GM19238 (cell line): Measurements from ENCODE around the gene GBF1.

Experiments
- DNase-seq: peaks from one replicate; pipeline ENCODE4 v3.0.0; 2011; ENCODE audit warnings: low spot score; ENCODE audit not compliant: insufficient read length

The GBF1 gene

DNA sequence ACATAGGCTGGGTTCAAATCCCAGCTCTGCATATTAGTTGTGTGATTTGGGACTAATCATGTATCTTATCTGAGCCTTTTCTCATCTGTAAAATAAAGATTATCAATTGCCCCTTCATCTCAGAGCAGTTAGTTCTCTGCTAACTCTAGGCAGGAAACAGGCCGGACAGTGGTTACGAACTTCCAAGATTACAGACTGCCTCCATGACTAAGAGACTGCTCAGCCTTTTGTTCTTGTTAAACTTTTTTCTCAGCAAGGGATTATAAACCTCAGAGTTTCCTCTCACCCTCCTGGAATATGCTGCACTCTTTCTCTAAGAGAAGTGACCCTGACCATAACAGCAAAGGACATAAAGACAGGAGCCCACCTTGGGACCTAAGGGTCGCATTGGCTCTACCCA is 97.6 kb downstream of the GBF1 start:
- no peak for DNase-seq

DNA sequence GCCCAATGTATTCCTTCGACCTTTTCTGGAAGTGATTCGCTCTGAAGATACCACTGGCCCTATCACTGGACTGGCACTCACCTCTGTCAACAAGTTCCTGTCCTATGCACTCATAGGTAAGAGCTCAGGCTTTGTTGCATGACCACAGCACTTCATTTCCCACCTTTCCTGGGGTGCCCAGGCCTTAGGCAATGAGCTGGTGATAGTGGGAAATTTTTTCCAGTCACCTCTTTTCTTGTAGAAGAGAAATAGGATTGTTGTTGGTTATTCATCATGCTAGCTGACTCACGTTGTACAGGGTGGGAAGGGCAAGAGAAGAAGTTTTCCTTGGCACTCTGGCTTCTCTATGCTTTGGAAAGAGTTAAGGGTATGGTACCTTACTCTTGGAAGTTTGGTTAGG is 98.7 kb downstream of the GBF1 start:
- DNase-seq = no peak

DNA sequence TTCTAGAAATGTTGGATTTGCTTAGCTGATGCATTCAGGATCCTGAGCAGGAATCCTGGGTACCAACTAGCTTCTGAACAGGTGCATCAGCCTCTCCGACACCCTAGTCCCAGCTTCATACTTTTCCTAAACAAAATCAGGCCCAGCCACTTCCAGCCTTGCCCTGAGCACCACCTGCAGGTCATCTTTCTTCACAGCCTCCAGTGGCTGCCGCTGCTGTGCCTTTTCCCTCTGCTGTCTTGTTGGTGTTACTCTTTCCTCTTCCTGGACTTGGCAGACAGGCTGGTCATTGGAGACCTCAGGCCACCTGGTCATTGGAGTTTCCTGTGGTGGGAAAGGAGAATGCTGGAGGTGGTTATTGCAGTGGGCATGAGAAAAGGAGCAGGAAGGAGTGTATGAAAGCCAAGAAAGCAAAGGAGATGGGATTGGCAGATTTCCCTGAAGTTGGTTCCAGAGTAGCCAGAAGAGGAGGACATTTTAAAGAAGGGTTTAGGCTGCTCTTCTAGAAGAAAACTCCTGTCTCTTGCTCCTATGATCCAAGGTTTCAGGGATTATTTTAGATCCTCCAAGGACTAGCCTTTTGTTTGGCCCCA is 102.0 kb downstream of the GBF1 start:
- no peak for DNase-seq

DNA sequence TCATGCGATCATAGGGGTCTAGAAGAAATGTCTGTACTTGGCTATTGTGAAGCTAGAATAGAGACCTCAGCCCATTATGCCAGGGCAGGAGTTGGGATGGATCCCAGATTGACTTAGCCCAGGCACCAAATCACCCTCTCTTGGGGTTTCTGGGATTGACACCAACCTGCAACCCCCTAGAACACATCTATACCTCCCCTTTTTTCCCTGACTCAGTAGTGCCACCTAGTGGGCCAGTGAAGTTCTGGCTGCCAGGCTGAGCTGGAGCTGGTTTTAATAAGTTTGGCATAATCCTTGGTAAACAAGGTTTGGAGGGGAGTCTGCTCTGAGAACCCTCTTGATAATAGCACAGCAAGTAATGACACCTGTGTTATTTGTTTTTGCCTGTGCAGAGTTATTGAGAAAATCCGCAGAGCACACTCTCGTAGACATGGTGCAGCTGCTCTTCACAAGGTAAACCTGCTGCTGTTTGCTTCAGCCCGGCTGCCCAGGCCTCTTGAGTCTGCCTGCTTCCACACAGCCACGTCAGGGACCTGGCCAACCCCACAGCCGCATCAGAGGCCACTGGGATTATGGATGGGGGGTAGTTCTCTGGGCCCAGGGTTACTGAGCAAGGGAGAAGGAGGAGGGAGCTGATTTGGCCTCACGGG is 106.9 kb downstream of the GBF1 start:
- DNase-seq = peak; percentile 57

DNA sequence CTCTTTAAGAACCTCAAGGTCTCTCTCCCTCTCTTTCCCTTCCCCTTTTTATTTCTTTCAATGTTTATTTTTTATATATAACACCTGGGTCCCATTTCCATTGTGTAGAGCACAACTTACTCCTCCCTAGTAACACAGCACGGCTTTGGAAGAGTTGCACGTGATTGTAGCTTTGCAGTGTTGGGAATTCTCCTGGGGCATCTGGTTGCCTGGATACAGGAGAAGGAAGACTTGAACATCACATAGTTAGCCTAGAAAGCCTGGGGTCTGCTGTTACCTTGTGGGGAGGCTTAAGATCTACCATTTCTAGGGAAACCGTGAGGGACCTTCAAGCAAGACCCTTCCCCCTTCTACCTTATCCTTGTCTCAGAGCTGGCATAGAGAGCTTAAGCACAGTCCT is 109.1 kb downstream of the GBF1 start:
- DNase-seq = no peak

DNA sequence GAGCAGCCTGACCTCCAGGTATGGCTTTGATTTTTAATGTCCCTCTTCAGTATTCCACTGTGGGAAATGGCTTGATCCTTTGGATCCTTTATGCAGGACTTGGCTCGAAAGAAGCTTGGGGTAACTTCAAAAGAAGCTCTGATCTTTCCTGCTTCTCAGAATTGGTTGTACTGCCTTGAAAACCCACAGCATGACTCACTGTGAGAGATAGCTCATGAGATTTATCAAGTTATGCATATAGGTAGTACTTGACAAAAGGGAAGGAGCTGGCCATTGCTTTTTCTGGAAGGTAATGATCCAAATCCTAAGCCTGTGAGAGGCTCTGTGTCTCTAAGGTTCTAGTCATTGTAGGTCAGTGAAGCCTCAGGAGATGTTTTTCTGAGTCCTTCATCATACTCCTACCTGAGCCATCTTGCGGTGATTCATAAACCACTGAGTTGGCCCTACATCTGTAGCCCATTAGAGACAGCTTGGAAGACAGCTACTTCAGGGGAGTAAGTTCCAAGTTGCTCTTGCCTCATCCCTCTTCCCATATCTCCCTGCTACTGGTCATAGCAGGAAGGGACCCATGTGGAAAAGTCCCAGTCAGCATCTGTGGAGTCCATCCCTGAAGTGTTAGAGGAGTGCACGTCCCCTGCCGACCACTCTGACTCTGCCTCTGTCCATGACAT is 113.5 kb downstream of the GBF1 start:
- no peak for DNase-seq

DNA sequence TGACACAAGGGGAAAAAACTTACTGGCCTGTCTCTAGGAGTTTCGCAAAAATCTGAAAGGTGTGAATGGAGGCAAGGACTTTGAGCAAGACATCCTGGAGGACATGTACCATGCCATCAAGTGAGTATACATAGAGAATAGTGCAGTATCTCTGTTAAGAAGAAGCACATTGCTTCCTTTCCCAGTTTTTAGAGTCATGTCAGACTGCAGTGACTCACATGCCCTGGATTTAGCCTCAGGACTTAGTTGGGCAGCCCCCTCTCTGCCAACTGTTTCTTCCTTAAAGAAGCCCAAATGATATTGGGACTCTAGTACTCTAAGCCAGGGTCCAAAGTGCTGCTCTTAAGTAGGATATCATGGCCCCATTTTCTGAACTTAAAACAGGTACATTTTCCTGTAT is 122.1 kb downstream of the GBF1 start:
- no peak for DNase-seq

DNA sequence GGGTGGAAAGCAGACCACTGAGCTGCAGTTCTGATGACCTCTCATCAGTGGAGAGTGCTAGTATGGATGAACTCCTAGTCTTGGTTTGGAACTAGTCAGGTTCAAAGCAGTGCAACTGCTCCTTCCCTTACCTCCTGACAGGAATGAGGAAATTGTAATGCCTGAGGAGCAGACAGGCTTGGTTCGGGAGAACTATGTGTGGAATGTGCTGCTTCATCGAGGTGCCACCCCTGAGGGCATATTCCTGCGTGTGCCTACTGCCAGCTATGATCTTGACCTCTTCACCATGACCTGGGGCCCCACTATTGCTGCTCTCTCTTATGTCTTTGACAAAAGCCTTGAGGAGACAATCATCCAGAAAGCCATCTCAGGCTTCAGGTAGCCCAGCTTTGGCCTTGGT is 122.7 kb downstream of the GBF1 start:
- no peak for DNase-seq

DNA sequence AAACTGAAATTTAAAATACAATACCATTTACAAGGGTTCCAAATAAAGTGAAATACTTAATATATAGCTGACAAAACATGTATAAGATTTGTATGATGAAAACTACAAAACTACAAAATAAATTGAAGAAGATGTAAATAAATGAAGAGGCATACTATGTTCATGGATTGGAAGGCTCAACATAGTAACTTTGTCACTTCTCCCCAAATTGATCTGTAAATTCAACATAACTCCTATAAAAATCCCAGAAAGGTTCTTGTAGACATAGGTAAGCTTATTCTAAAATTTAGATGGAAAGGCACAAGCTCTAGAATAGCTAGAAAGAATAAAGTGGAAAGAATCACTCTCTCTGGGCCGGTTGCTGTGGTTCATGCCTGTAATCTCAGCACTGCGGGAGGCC is 126.0 kb downstream of the GBF1 start:
- DNase-seq = no peak

DNA sequence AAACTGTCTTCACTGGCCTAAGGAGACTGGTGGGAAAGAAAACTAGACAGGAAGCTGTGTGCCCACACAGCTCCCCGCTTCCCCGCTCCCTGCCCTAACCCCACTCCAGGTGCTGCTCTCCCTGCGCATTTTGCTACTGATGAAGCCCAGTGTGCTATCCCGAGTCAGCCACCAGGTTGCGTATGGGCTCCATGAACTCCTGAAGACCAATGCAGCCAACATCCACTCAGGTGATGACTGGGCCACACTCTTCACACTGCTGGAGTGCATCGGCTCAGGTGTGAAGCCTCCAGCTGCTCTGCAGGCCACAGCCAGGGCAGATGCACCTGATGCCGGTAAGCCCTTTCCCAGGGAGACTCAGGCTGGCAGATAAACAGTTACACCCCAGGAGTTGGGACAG is 129.9 kb downstream of the GBF1 start:
- DNase-seq = no peak

DNA sequence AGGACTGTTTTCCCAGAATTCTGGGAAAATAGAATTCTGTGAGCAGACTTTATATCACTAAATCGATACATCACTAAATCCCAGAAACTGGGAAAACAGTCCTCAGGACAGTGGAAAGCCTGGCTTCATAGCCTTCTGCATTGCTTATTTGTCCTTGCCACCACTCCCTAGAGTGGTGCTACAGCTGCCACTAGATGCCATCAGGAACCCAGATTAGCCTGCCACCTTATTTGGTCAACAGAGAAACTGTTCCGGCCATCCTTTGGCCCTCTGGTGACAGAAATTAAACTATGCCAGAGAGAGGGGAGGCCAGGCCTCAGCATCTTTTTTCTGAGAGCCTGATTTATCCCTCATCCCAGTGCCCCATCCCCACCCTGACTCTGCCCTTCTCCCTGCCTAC is 130.5 kb downstream of the GBF1 start:
- no peak for DNase-seq

DNA sequence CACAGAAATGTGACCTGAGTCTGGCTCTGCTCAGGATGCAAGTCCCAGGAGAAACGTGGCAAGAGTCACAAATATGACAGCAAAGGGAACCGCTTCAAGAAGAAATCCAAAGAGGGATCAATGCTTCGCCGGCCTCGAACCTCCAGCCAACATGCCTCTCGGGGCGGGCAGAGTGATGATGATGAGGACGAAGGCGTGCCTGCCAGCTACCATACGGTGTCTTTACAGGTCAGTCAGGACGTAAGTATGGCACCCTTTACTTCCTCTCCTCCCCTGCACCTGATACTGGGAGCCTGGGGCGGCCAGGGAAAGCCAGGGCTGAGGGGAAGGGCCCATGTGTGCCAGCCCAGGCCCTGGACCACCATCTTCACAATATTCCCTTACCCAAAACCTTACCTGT is 131.6 kb downstream of the GBF1 start:
- DNase-seq = no peak

DNA sequence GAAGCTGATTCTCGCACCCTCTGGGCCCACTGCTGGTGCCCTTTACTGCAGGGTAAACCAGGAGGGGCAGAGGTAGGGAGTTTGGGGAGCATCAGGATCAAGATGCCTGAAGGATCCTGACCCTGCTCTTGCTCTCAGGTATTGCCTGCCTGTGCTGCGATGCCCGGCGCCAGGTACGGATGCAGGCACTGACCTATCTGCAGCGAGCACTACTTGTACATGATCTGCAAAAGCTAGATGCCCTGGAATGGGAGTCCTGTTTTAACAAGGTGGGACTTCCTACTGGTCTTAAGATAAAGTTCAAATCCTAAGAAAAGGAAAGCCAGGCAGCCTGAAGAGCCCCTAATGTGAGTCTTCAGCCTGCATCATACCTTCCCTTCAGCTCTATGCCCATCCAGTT is 134.1 kb downstream of the GBF1 start:
- no peak for DNase-seq

DNA sequence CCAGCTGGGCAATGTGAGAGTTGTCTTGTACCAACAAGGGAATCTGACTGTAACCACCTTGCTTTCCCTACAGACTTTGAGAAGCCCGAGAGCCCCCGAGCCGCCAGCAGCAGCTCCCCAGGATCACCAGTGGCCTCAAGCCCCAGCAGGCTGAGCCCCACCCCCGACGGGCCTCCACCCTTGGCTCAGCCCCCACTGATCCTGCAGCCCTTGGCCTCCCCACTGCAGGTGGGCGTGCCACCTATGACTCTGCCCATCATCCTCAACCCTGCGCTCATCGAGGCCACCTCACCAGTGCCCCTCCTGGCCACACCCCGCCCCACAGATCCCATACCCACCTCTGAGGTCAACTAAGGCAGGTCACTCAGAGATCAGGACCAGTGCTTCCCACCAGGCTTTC is 136.7 kb downstream of the GBF1 start:
- DNase-seq = no peak

DNA sequence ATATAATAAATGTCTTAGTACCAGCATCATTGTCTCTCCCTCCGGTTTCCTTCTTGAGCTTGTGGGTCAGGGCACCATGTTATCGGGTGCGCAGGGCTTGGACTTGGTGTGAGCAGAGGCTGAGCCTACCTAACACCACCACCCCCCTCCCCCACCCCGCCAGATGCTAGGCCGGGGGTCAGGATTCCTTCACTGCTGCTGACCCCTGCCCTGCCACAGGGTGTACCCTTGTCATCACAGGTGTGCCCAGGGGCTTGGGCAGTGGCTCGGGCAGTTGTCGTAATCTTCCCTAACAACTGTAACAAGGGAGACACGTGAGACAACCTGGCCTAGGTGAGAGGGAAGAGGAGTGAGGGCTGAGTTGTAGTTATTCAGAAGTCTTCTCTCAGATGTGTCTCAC is 137.5 kb downstream of the GBF1 start:
- DNase-seq = no peak

DNA sequence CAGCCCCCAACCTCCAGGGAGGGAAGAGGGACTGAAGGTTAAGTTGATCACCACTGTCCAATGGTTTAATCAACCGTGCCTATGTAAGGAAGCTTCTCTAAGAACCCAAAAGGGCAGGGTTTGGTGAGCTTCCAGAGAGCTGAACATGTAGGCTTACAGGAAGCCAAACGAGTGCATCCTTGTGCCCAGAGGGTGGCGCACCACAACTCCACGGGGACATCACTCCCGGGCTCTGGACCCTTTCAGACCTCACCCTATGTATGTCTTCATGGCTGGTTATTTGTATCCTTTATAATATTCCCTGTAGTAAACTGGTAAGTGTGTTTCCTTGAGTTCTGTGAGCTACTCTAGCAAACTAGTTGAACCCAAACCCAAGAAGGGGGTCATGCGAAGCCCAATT is 138.7 kb downstream of the GBF1 start:
- DNase-seq = no peak

DNA sequence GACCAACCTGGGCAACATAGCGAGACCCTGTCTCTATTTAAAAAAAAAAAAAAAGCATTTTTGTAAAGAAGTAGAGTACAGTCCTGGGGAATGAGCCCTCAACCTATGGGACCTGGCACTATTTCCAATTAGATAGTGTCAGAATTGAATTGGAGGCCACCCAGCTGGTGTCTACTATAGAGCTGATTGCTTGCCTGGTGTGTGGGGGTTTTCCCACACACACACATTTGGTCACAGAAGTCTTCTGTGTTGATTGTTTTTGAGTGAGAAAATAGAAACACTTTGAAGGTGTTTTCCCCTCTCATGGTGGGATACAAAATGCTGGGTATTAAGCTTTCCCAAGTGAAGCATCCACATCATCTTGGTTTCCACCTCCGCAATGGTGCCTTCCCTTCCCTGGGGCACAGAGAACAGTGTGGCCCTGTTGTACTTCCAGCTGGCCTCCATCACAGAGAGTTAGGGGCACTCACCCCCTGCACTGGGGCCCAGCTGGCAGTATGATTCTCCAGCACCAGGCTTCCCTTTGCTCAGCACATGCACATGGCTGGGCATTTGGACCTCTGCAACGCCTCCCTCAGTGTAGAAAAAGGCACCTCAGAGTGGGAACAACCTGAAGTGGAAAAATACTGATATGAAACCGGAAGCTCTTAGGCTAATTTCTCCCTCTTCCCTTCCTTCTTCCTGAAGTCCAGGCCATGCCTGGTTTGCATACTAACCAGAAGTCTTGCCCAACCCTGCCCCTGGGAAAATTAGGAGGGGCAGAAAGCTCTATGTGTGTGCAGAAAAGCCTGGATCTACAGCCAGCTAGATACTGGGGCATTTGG is 139.5 kb downstream of the GBF1 start:
- no peak for DNase-seq

DNA sequence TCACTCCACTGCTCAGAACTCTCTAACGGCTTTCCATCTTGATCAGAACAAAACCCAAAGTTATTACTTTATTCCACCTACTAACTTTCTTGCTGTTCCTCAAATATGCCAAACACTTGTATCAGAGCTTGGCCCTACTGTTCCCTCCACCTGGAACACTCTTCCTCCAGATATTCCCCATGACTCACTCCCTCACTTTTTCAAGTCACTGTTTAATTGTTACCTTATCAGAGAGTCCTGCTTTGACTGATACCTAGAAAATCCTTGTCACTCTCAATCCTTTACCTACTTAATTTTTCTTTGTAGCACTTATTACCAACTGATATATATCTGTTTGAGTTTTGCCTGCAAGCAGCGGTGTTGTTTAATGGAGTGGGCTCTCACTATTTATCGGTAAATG is 144.6 kb downstream of the GBF1 start:
- no peak for DNase-seq

DNA sequence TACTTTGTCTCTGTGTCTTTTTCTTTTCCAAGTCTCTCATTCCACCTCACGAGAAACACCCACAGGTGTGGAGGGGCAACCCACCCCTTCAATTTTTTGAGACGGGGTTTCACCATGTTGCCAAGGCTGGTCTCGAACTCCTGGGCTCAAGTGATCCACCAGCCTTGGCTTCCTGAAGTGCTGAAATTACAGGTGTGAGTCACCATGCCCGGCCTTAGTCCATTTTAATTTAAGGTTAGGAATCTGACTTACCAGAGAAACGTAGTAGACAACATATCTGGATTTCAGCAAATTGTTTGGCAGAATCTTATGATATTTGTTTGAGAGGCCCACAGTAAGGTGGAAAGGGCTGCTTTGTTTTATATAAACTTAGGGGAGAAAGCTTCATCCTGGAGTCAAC is 147.0 kb downstream of the GBF1 start:
- no peak for DNase-seq

DNA sequence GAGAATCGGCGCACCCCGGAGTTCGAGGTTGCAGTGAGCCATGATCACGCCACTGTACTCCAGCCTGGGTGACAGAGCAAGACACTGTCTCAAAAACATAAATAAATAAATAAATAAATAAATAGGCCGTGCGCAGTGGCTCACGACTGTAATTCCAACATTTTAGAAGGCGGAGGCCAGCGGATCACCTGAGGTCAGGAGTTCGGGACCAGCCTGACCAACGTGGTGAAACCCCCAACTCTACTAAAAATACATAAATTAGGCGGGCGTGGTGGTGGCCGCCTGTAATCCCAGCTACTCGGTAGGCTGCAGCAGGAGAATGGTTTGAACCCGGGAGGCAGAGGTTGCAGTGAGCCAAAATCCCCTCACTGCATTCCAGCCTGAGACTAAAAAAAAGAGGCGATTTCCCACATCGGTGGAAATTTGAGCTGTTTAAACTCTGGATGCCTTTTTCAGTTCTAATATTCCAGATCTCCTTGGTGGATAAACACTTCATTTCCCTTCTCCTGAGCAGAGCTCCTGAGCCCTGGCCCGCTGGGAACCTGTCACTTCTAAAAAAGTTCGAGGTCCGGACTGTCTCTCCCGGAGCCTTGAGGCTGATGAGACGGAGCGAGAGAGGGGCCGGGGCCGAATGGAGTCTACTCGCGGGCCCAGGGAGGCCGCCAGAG is 148.2 kb downstream of the GBF1 start:
- no peak for DNase-seq

DNA sequence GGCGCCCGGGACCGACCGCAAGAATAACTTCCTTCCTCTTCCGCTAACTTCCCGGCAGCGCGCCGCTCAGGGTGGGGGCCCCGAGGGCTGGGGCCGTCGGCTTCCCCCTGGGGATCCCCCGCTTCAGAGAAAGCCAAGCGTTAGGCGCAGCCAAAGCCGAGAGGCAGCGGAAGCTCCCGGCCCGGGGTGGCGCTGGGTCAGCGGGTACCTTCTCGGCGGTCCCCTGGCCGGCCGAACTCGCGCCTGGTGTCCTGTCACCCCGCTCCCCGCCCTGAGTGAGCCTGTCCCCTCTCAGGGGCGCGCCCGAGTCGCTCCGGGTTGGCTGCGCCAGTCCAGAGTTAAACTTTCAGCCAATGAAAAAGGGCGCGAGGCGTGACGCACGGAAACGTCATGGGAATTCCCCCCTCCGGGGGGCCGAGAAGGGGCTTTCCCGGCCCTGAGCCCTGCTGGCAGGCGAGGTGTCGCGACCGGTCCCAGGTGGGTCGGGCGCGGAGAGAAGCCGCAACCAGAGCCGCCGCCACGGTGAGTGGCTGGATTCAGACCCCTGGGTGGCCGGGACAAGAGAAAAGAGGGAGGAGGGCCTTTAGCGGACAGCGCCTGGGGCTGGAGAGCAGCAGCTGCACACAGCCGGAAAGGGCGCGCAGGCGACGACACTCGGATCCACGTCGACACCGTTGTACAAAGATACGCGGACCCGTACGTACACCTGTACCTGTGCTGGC is 148.9 kb downstream of the GBF1 start:
- DNase-seq = peak; percentile 98
